Stomach (tissue), 4 donors: ENCODE data around the gene ANKFN1.

Source experiments
- CTCF ChIP-seq, 7 experiments: fragments of 450-650 bp in 4 of 7; fragments of 200-600 bp in 3 of 7; sonication (generic) in 3 of 7; IDR thresholded peaks; one replicate each; pipeline ENCODE4 v1.5.1; 2016 to 2019; ENCODE audit warnings: antibody characterized with exemption in 7 of 7, control low read depth in 2 of 7, mild to moderate bottlenecking in 1 of 7
- POLR2A ChIP-seq, 4 donors: fragments of 450-650 bp; IDR thresholded peaks; one replicate each; pipeline ENCODE4 v1.6.1; 2016; ENCODE audit warnings: antibody characterized with exemption in 4 of 4, control low read depth in 2 of 4, mild to moderate bottlenecking in 1 of 4, moderate library complexity in 1 of 4
- POLR2AphosphoS5 ChIP-seq, 3 donors: sonication (generic); formaldehyde crosslinking; IDR thresholded peaks; one replicate each; pipeline ENCODE4 v1.6.1; 2016; ENCODE audit warnings: antibody characterized with exemption in 3 of 3

- no peak for TF ChIP-seq POLR2AphosphoS5 (IDR thresholded peaks at IDR 0.05)
- TF ChIP-seq CTCF (IDR thresholded peaks at IDR 0.05) = no peak
- TF ChIP-seq POLR2A (IDR thresholded peaks at IDR 0.05) = no peak
Measured at GRCh38 chr17:56113486-56113885, 39.8 kb upstream of the ANKFN1 start.
